Measurements from ENCODE around the gene BHLHE23.

- TF ChIP-seq CTCF (IDR thresholded peaks at IDR 0.05) (no peak), POLR2A (IDR thresholded peaks at IDR 0.05) (no peak)
These were observed 6.7 kb downstream of the BHLHE23 start for GRCh38 chr20:63000036-63000435.

Measured in uterus (tissue), 2 donors.